Suprapubic skin (tissue), 4 donors: Measurements from ENCODE around the gene METAP2. TPM values are rescaled to one million over a fixed set of nuclear protein-coding genes. Genes with fewer than 3 reads are reported as not detected.

Experiments
- DNase-seq, 2 donors: peaks; one replicate each; pipeline ENCODE4 v3.0.0-alpha.2; 2019; ENCODE audit warnings: low spot score in 2 of 2
- H3K27ac ChIP-seq: fragments of 200-600 bp; sonication (generic); one replicate; pipeline ENCODE4 v1.5.1; 2019
- H3K27me3 ChIP-seq: fragments of 200-600 bp; sonication (generic); one replicate; pipeline ENCODE4 v1.5.1; 2019
- H3K36me3 ChIP-seq: fragments of 200-600 bp; sonication (generic); one replicate; pipeline ENCODE4 v1.5.1; 2019
- H3K4me1 ChIP-seq: fragments of 200-600 bp; sonication (generic); one replicate; pipeline ENCODE4 v1.5.1; 2019
- H3K4me3 ChIP-seq: fragments of 200-600 bp; sonication (generic); one replicate; pipeline ENCODE4 v1.5.1; 2019; ENCODE audit warnings: mild to moderate bottlenecking
- H3K9me3 ChIP-seq: fragments of 200-600 bp; sonication (generic); one replicate; pipeline ENCODE4 v1.5.1; 2019
- CTCF ChIP-seq, 2 donors: fragments of 200-600 bp in 1 of 2; fragments of 450-650 bp in 1 of 2; sonication (generic) in 1 of 2; IDR thresholded peaks; one replicate each; pipeline ENCODE4 v1.5.1; 2016 to 2019; ENCODE audit warnings: antibody characterized with exemption in 2 of 2, mild to moderate bottlenecking in 1 of 2, moderate library complexity in 1 of 2
- EP300 ChIP-seq: sonication (generic); formaldehyde crosslinking; IDR thresholded peaks from one replicate; pipeline ENCODE4 v1.6.1; 2017; ENCODE audit warnings: antibody characterized with exemption
- POLR2A ChIP-seq, 2 donors: fragments of 450-650 bp; IDR thresholded peaks; one replicate each; pipeline ENCODE4 v1.6.1; 2017; ENCODE audit warnings: antibody characterized with exemption in 2 of 2, mild to moderate bottlenecking in 2 of 2, moderate library complexity in 2 of 2
- POLR2AphosphoS5 ChIP-seq, 3 donors: sonication (generic); formaldehyde crosslinking; IDR thresholded peaks; one replicate each; pipeline ENCODE4 v1.6.1; 2017; ENCODE audit warnings: antibody characterized with exemption in 3 of 3
- WGBS: methylation state at CpG from one replicate; pipeline ENCODE4 v1.1.5; 2018; 5-methylcytosine and 5-hydroxymethylcytosine counted together
- total RNA-seq, 4 donors: library from RNA; depleted of rRNA; stranded (reverse); fragments of >200 nt; gene quantifications; one replicate each; pipeline ENCODE4 v1.1.0, GENCODE V29; 2016

METAP2 gene
- total RNA-seq, 4 donors from 2014 or later, result 44.7 to 72.6 (median 61.8) TPM

GRCh38 chr12:95545731-95546490, 72.0 kb downstream of the METAP2 start:
- Histone ChIP-seq H3K4me1 (peaks cover 7% of the 10 kb centered on the region), H3K27me3 (peaks cover 3% of the 10 kb centered on the region), H3K9me3 (no peaks in the 10 kb centered on the region), H3K27ac (no peak overlapping the region), H3K4me3 (no peak overlapping the region), H3K36me3 (no peaks in the 10 kb centered on the region)
- WGBS, result 76% methylated on average over 8 of the region's 8 CpGs
- no peak for DNase-seq
- TF ChIP-seq CTCF (IDR thresholded peaks at IDR 0.05), result no peak
- no peak for TF ChIP-seq POLR2A (IDR thresholded peaks at IDR 0.05)
- no peak for TF ChIP-seq POLR2AphosphoS5 (IDR thresholded peaks at IDR 0.05)
- no peak for TF ChIP-seq EP300

- H3K4me3 ChIP-seq, result no peak overlapping the region
- H3K36me3 ChIP-seq, result no peaks in the 10 kb centered on the region
- H3K4me1 ChIP-seq, result peaks cover 7% of the 10 kb centered on the region
- no peak for DNase-seq
- H3K9me3 ChIP-seq, result no peaks in the 10 kb centered on the region
- H3K27me3 ChIP-seq, result peaks cover 3% of the 10 kb centered on the region
- no peak for TF ChIP-seq POLR2A (IDR thresholded peaks at IDR 0.05)
- no peak for TF ChIP-seq CTCF (IDR thresholded peaks at IDR 0.05)
- no peak overlapping the region for H3K27ac ChIP-seq
- 77% methylated on average over 9 of the region's 9 CpGs for WGBS
These were observed 72.5 kb downstream of the METAP2 start for GRCh38 chr12:95546491-95546813.

GRCh38 chr12:95547522-95548055, 73.6 kb downstream of the METAP2 start:
- DNase-seq, result no peak
- Histone ChIP-seq H3K27ac (peak overlapping the region; percentile 72), H3K4me3 (peak overlapping the region; percentile 70), H3K9me3 (no peaks in the 10 kb centered on the region), H3K27me3 (peaks cover 3% of the 10 kb centered on the region), H3K4me1 (peaks cover 7% of the 10 kb centered on the region), H3K36me3 (no peaks in the 10 kb centered on the region)
- TF ChIP-seq POLR2A (IDR thresholded peaks at IDR 0.05) (no peak), EP300 (no peak), CTCF (IDR thresholded peaks at IDR 0.05) (no peak), POLR2AphosphoS5 (IDR thresholded peaks at IDR 0.05) (no peak)
- 37% methylated on average over 9 of the region's 9 CpGs for WGBS

GRCh38 chr12:95548056-95548538, 74.1 kb downstream of the METAP2 start:
- Histone ChIP-seq H3K4me1 (peaks cover 7% of the 10 kb centered on the region), H3K27me3 (peaks cover 3% of the 10 kb centered on the region), H3K27ac (peak overlapping the region; percentile 72), H3K36me3 (no peaks in the 10 kb centered on the region), H3K4me3 (peak overlapping the region; percentile 70), H3K9me3 (no peaks in the 10 kb centered on the region)
- 3% methylated on average over 11 of the region's 50 CpGs for WGBS
- DNase-seq, result peak in 1 of 2 donors; percentile 71
- TF ChIP-seq POLR2AphosphoS5 (IDR thresholded peaks at IDR 0.05) (no peak), CTCF (IDR thresholded peaks at IDR 0.05) (no peak), POLR2A (IDR thresholded peaks at IDR 0.05) (no peak), EP300 (no peak)

GRCh38 chr12:95548539-95549391, 74.8 kb downstream of the METAP2 start:
- TF ChIP-seq POLR2AphosphoS5 (IDR thresholded peaks at IDR 0.05) (no peak), POLR2A (IDR thresholded peaks at IDR 0.05) (peak in 1 of 2 donors; percentile 54), CTCF (IDR thresholded peaks at IDR 0.05) (no peak), EP300 (no peak)
- 13% methylated on average over 28 of the region's 98 CpGs for WGBS
- H3K4me1 ChIP-seq, result peaks cover 7% of the 10 kb centered on the region
- peak in 1 of 2 donors; percentile 71 for DNase-seq
- H3K27me3 ChIP-seq, result peaks cover 3% of the 10 kb centered on the region
- H3K9me3 ChIP-seq, result no peaks in the 10 kb centered on the region
- no peaks in the 10 kb centered on the region for H3K36me3 ChIP-seq
- peak overlapping the region; percentile 70 for H3K4me3 ChIP-seq
- peak overlapping the region; percentile 72 for H3K27ac ChIP-seq
